ENCODE data around the gene COL20A1. TPM values are rescaled to one million over a fixed set of nuclear protein-coding genes. Genes with fewer than 3 reads are reported as not detected.
"Not testable (repeated sequence)": the region's sequence is repeated elsewhere in the genome, so short reads cannot be mapped to it uniquely, and the experiment has no call there.

COL20A1 gene
- total RNA-seq, 1 experiment from 2014 or later, result not detected

DNA sequence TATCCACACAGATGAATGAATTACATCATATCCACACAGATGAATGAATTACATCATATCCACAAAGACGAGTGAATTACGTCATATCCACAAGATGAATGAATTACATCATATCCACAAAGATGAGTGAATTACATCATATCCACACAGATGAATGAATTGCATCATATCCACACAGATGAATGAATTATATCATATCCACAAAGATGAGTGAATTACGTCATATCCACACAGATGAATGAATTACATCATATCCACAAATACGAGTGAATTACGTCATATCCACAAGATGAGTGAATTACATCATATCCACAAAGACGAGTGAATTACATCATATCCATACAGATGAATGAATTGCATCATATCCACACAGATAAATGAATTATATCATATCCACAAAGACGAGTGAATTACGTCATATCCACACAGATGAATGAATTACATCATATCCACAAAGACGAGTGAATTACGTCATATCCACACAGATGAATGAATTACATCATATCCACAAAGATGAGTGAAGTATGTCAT lies 47.2 kb downstream of the COL20A1 start:
- H3K79me2 ChIP-seq (ENCODE audit: low read length); H3K4me2 ChIP-seq (ENCODE audit: low read length); H3F3A ChIP-seq (ENCODE audit: low read length, unreplicated experiment); BruUV-seq (replicated peaks); ATAC-seq; intact Hi-C loops (cut with micrococcal nuclease); H3K27ac ChIP-seq (ENCODE audit: low read length); H3K4me3 ChIP-seq (ENCODE audit: low read length); H3K9me2 ChIP-seq (replicated peaks; ENCODE audit: low read length); DNase-seq; H2AFZ ChIP-seq (ENCODE audit: low read length); H3K9ac ChIP-seq (ENCODE audit: low read length); POLR2A ChIA-PET (ENCODE audit: unreplicated experiment); H4K20me1 ChIP-seq (ENCODE audit: low read length); CTCF ChIA-PET; H3K4me1 ChIP-seq (ENCODE audit: insufficient read depth, low read length); H3K9me3 ChIP-seq (ENCODE audit: low read length); H3K36me3 ChIP-seq (ENCODE audit: low read depth, low read length): not testable (repeated sequence)
- H3K27me3 ChIP-seq (ENCODE audit: low read length), result peaks cover 75% of the 10 kb centered on the region

DNA sequence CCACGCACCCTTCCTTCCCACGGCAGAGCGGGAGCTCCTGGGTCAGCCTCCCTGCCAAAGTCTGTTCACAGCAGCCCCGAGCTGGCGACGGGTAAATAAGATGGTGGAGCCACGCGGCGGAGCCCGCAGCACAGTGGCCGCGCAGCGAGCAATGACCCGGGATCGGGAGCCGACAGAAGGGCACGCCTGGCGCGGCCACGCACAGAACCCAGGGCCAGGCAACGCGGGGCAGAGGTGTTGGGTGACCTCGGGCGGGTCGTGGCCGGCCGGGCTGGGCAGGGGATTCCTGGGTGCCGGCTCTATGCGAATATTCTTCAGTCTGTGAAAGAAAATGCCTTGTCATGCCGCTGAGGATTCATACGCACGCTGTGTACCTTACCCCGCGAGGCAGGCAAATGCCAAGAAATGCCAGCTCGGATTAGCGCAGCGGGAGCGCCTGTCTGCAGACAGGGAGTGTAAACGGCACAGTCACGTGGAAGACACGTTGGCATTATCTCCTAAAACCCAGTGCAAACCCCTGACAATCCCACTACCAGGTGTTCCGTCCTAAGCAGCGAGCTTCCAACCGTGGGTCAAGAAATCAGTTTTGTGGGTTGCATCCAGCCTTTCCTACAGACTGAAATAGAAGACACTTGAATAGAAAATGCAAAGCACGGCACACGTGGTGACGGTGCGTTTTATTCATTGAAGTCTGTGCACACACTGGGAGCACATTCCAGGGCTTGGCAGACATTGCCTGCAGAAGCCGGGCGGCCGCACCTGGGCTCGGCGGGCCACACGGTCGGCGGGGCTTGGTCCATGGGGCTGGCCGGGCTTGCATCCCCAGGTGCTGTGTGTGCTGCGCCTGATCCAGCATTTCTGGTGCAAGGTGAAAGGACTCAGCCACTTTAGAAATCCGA lies 49.8 kb downstream of the COL20A1 start:
- H3K4me3 ChIP-seq (ENCODE audit: low read length), result peak overlapping the region; percentile 44; the same call in 1 of the 2 replicates
- no peaks in the 10 kb centered on the region for H3K9me3 ChIP-seq (ENCODE audit: low read length)
- no peaks in the 10 kb centered on the region for H4K20me1 ChIP-seq (ENCODE audit: low read length)
- no peaks in the 10 kb centered on the region for H3K4me1 ChIP-seq (ENCODE audit: insufficient read depth, low read length)
- H3K27ac ChIP-seq (ENCODE audit: low read length), result no peak overlapping the region
- ChIA-PET CTCF (no interaction called here), POLR2A (ENCODE audit: unreplicated experiment) (no interaction called here)
- H3K9ac ChIP-seq (ENCODE audit: low read length), result no peak overlapping the region
- H3F3A ChIP-seq (ENCODE audit: low read length, unreplicated experiment), result no peaks in the 10 kb centered on the region
- no peaks in the 10 kb centered on the region for H3K36me3 ChIP-seq (ENCODE audit: low read depth, low read length)
- no TSS peak for BruUV-seq (replicated peaks)
- H3K9me2 ChIP-seq (replicated peaks; ENCODE audit: low read length), result no peaks in the 10 kb centered on the region
- no peaks in the 10 kb centered on the region for H3K79me2 ChIP-seq (ENCODE audit: low read length)
- peak overlapping the region; percentile 62; the same call in 1 of the 2 replicates for H2AFZ ChIP-seq (ENCODE audit: low read length)
- H3K4me2 ChIP-seq (ENCODE audit: low read length), result peak overlapping the region; percentile 39
- peak; percentile 4 for DNase-seq
- ATAC-seq, result peak; percentile 15; the same call in 1 of the 2 replicates
- intact Hi-C loops (cut with micrococcal nuclease), result no loop called here
- H3K27me3 ChIP-seq (ENCODE audit: low read length), result peaks cover 77% of the 10 kb centered on the region
- TF ChIP-seq CTCF (conservative IDR thresholded peaks at IDR 0.05; ENCODE audit: low read depth, low read length) (no peak), EZH2 (IDR thresholded peaks at IDR 0.05; ENCODE audit: low read length, unreplicated experiment) (no peak), EZH2phosphoT487 (IDR thresholded peaks at IDR 0.05; ENCODE audit: borderline replicate concordance, low read length) (no peak)

DNA sequence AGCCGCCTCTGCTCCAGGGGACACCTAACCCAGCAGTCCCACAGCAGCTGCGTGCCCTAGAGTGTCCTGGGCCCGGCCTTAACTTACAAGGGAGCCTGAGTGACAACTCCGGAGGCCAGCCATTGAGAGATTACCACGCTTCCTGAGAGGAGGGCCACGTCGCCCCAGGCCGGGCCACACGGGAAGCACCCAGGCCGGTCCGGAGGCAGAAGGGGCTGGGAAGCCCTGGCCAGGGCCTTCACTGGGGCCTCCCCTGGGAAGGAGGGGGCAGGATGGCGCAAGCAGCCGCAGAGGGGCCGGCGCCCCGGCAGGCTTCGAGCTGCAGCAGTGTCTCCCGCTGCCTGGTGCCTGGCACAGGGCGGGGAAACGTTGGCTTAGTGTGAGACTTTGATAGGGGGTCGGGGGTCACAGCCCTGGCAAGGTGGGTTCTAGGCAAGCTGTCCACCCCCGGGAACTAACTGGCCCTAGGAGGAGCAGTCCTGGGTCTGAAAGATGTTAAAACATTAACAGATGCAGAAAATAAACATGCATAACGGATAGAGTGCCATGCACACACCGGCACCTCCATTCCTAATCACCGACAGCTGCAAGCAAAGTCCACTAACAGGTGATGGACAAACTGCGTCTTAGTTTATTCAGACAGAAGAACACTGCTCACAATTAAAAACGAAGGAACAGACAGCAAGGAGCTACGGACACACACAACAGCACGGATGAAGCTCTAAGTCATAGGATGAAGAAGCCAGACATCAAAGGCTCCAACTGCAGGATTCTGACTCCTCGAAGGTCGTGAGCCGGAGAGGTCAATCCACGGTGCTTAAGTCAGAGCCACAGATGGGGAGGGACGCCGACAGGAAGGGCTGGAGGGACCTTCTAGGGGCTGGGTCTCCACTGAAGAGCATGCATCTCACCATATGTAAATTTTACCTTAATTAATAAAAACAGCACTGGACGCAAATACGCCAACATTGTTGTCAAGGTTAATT lies 50.8 kb downstream of the COL20A1 start:
- peak; percentile 38 for DNase-seq
- Histone ChIP-seq H3K27me3 (ENCODE audit: low read length) (peaks cover 68% of the 10 kb centered on the region), H3K27ac (ENCODE audit: low read length) (no peak overlapping the region), H3K4me1 (ENCODE audit: insufficient read depth, low read length) (no peaks in the 10 kb centered on the region), H3K9me3 (ENCODE audit: low read length) (no peaks in the 10 kb centered on the region), H3F3A (ENCODE audit: low read length, unreplicated experiment) (no peaks in the 10 kb centered on the region), H3K79me2 (ENCODE audit: low read length) (no peaks in the 10 kb centered on the region), H2AFZ (ENCODE audit: low read length) (peak overlapping the region; percentile 62; the same call in 1 of the 2 replicates), H3K9ac (ENCODE audit: low read length) (no peak overlapping the region), H3K4me2 (ENCODE audit: low read length) (peak overlapping the region; percentile 39), H3K36me3 (ENCODE audit: low read depth, low read length) (no peaks in the 10 kb centered on the region), H3K9me2 (replicated peaks; ENCODE audit: low read length) (no peaks in the 10 kb centered on the region), H3K4me3 (ENCODE audit: low read length) (peak overlapping the region; percentile 44; the same call in 1 of the 2 replicates), H4K20me1 (ENCODE audit: low read length) (no peaks in the 10 kb centered on the region)
- BruUV-seq (replicated peaks), result no TSS peak
- ChIA-PET POLR2A (ENCODE audit: unreplicated experiment) (no interaction called here), CTCF (no interaction called here)
- TF ChIP-seq EZH2phosphoT487 (IDR thresholded peaks at IDR 0.05; ENCODE audit: borderline replicate concordance, low read length) (no peak), EZH2 (IDR thresholded peaks at IDR 0.05; ENCODE audit: low read length, unreplicated experiment) (no peak), CTCF (conservative IDR thresholded peaks at IDR 0.05; ENCODE audit: low read depth, low read length) (no peak)
- intact Hi-C loops (cut with micrococcal nuclease), result no loop called here
- peak; percentile 53 for ATAC-seq
